GM12874 (cell line): ENCODE measurements around the gene MYO3B.

ENCODE experiments used
- TF ChIP-seq, protein P1 (sequence below): IDR thresholded peaks from 2 replicates; pipeline ENCODE4 v1.5.1; 2011; ENCODE audit warnings: low read depth, mild to moderate bottlenecking, control low read depth, low read length, moderate library complexity; ENCODE audit not compliant: insufficient read depth

MYO3B gene

GRCh38 chr2:170571612-170572011, 393.7 kb downstream of the MYO3B start:
- TF ChIP-seq, protein P1, sequence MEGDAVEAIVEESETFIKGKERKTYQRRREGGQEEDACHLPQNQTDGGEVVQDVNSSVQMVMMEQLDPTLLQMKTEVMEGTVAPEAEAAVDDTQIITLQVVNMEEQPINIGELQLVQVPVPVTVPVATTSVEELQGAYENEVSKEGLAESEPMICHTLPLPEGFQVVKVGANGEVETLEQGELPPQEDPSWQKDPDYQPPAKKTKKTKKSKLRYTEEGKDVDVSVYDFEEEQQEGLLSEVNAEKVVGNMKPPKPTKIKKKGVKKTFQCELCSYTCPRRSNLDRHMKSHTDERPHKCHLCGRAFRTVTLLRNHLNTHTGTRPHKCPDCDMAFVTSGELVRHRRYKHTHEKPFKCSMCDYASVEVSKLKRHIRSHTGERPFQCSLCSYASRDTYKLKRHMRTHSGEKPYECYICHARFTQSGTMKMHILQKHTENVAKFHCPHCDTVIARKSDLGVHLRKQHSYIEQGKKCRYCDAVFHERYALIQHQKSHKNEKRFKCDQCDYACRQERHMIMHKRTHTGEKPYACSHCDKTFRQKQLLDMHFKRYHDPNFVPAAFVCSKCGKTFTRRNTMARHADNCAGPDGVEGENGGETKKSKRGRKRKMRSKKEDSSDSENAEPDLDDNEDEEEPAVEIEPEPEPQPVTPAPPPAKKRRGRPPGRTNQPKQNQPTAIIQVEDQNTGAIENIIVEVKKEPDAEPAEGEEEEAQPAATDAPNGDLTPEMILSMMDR, result no peak

DNA sequence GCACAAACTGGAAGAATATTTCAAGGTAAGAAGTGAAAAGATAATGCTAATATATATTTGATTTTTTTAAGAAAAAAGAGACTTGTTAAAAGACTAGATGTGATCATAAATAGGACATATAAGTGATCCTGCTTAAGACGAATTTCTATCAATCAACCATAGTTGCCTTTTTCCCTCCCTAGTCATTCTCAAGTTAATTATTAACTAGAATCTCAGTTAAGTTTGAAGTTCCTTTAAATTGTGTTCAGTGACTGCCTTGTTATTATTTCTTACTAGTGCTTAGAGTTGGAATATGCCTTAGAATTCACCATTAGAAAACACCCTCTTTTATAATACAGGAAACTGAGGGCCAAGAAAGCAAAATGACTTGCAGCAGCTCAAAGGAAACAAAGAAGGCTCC, 395.7 kb downstream of the MYO3B start:
- TF ChIP-seq, protein P1, result no peak

DNA sequence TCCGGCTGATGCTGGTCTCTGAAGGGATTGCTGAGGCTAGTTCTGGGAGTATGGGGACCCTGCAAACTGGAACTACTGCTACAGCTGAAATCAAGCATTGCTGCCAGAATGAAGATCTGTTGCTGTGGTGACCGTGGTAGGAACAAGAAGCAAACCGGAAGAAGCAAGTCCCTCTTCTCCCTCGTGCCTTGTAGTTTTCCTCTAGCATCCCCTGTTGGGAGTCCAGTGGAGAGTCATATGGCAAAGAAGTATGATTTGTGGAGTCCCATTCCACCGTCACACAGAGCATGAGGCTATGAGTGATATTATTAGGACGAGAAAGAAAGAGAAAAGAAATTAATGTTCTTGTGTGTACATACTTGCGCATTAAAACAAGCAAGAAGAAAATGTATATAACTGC, 398.3 kb downstream of the MYO3B start:
- TF ChIP-seq, protein P1, result no peak

- TF ChIP-seq, protein P1, result no peak
Measured at GRCh38 chr2:170577356-170577755, 399.4 kb downstream of the MYO3B start.

DNA sequence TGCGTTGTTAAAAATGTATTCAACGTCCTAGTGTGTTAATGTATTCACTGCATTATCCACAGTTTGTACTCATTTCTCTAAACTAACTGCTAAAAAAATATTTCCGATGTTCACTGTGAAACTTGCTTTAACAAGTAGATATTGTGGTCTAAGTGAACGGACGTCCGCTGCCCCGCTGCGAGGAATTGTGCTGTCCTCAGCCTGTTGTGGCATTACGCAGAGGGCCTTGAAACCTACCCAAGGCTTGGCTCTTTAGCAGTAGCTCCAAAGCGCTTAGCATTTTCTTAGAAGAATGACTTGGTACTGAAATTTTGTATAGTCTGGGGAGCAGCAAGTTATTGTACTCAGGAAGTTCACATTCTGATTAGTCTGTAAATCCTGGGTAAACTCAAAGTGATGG, 400.7 kb downstream of the MYO3B start:
- TF ChIP-seq, protein P1, result no peak

- TF ChIP-seq, protein P1, result no peak
Measured at GRCh38 chr2:170579511-170579910, 401.6 kb downstream of the MYO3B start.

GRCh38 chr2:170582313-170582712, 404.4 kb downstream of the MYO3B start:
- TF ChIP-seq, protein P1, result no peak
